Keratinocyte (primary cell): Measurements from ENCODE around the gene STARD4. TPM values are rescaled to one million over a fixed set of nuclear protein-coding genes. Genes with fewer than 3 reads are reported as not detected.

Experiments used
- DNase-seq: peaks from one replicate; pipeline ENCODE4 v3.0.0-alpha.2; 2011; ENCODE audit warnings: low read depth, missing footprints, low spot score
- FAIRE-seq: peaks from 2 replicates; lab custom pipeline; 2011; peaks lifted over from hg19 to GRCh38; lab: Jason Lieb, UNC
- H2AFZ ChIP-seq: 2 replicates; pipeline ENCODE4 v1.6.0; 2012; ENCODE audit warnings: low read length, control low read depth, inconsistent platforms; ENCODE audit not compliant: control insufficient read depth
- H3K27ac ChIP-seq: 2 replicates; pipeline ENCODE4 v1.5.1; 2011; ENCODE audit warnings: low read length; ENCODE audit not compliant: control insufficient read depth, insufficient read depth
- H3K27me3 ChIP-seq: 3 replicates; pipeline ENCODE4 v1.6.0; 2011; ENCODE audit warnings: low read length; ENCODE audit not compliant: control insufficient read depth, insufficient read depth; ENCODE audit errors: extremely low read depth
- H3K36me3 ChIP-seq, 2 experiments: 2 replicates in 1 of 2; 3 replicates in 1 of 2; pipeline ENCODE4 v1.5.1; 2011; ENCODE audit warnings: low read length in 2 of 2, mild to moderate bottlenecking in 1 of 2; ENCODE audit not compliant: control insufficient read depth in 2 of 2, insufficient read depth in 2 of 2; ENCODE audit errors: extremely low read depth in 1 of 2
- H3K4me1 ChIP-seq: 3 replicates; pipeline ENCODE4 v1.5.1; 2011; ENCODE audit warnings: low read length; ENCODE audit not compliant: control insufficient read depth, insufficient read depth; ENCODE audit errors: extremely low read depth
- H3K4me2 ChIP-seq: 3 replicates; pipeline ENCODE4 v1.6.0; 2011; ENCODE audit warnings: low read depth, low read length; ENCODE audit not compliant: control insufficient read depth, insufficient read depth; ENCODE audit errors: extremely low read depth
- H3K4me3 ChIP-seq, 3 experiments: fragments of 200-600 bp in 1 of 3; sonication (generic) in 1 of 3; 2 replicates in 2 of 3; 3 replicates in 1 of 3; pipeline ENCODE4 v1.5.1; 2011 to 2016; ENCODE audit warnings: low read length in 3 of 3, mild to moderate bottlenecking in 3 of 3, control low read depth in 2 of 3, inconsistent platforms in 1 of 3, low read depth in 1 of 3, mixed read lengths in 1 of 3, mixed run types in 1 of 3, moderate library complexity in 1 of 3; ENCODE audit not compliant: control insufficient read depth in 2 of 3, insufficient read depth in 2 of 3; ENCODE audit errors: extremely low read depth in 1 of 3
- H3K79me2 ChIP-seq: 2 replicates; pipeline ENCODE4 v1.6.0; 2012; ENCODE audit warnings: low read length; ENCODE audit not compliant: control insufficient read depth, insufficient read depth
- H3K9ac ChIP-seq: 3 replicates; pipeline ENCODE4 v1.6.0; 2011; ENCODE audit warnings: low read length; ENCODE audit not compliant: control insufficient read depth, insufficient read depth; ENCODE audit errors: extremely low read depth
- H3K9me1 ChIP-seq: 3 replicates; pipeline ENCODE4 v1.6.0; 2011; ENCODE audit warnings: low read length; ENCODE audit not compliant: control insufficient read depth, insufficient read depth; ENCODE audit errors: extremely low read depth
- H3K9me3 ChIP-seq: 2 replicates; pipeline ENCODE4 v1.5.1; 2012; ENCODE audit warnings: low read depth, low read length; ENCODE audit not compliant: control insufficient read depth
- H4K20me1 ChIP-seq: 3 replicates; pipeline ENCODE4 v1.6.0; 2011; ENCODE audit warnings: low read length; ENCODE audit not compliant: control insufficient read depth, insufficient read depth; ENCODE audit errors: extremely low read depth
- EZH2 ChIP-seq: IDR thresholded peaks from one replicate; pipeline ENCODE4 v1.6.1; 2012; ENCODE audit warnings: inconsistent platforms, mild to moderate bottlenecking, low read length, moderate library complexity
- dilution Hi-C: fragments of 300-500 bp; cut with MboI; formaldehyde crosslinking; loops from one replicate; pipeline ENCODE4 v1.7.0; 2020; ENCODE audit warnings: low sequenced_read_pairs; ENCODE audit not compliant: extremely low pct_ligation_motif_present
- polyA plus RNA-seq, 5 experiments: library from polyadenylated mRNA; depleted of rRNA in 3 of 5; stranded (reverse) in 3 of 5; stranded (forward) in 1 of 5; unstranded in 1 of 5; fragments of >200 nt; gene quantifications; 1 replicate in 1 of 5; 2 replicates in 3 of 5; 3 replicates in 1 of 5; pipeline versions ENCODE4 v1.2.1 to v1.2.3, GENCODE V29; 2011 to 2012; ENCODE audit warnings: missing spikeins in 2 of 5, low read depth in 1 of 5, low replicate concordance in 1 of 5
- TF ChIP-seq, protein P1 (sequence below), 3 experiments: IDR thresholded peaks in 1 of 3; conservative IDR thresholded peaks in 1 of 3; optimal IDR thresholded peaks in 1 of 3; 2 replicates in 2 of 3; 3 replicates in 1 of 3; pipeline versions ENCODE3 to v1.5.1; 2011; ENCODE audit warnings: low read length in 3 of 3, mild to moderate bottlenecking in 3 of 3, moderate library complexity in 2 of 3, control low read depth in 1 of 3, inconsistent platforms in 1 of 3; ENCODE audit not compliant: insufficient read depth in 2 of 3; ENCODE audit errors: extremely low read depth in 1 of 3

Gene STARD4
- polyA plus RNA-seq, 1 donor (not counting 4 experiments of a cell fraction or from before 2014, with no cell fraction given): 86.4 TPM

DNA sequence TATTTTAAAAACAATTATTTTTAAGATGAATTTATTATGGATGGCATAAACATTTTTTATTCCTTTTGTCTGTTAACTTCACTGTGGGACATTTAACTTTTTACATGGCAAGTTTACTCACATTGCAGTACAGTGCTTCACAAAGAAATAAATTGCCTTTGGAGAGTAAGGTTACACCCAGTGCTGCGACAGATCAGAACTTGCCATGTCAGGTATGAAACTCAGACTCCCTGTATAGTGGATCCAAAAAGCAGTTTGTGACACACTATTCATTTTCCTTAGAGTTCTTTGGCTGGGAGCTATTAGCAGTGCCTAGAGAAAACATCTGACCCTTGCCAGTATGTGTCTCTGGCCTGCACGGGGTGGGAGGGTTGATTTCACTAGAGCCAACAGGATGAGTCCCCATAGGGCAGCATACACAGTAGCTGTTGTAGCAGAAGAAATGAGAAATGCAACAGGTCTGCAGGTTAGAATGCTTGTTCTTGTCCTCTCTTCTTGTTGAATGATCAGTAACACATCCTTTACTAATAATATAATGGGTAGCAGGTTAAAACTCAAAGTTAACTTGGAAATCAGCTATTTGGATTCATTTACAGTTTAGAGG, 42.9 kb downstream of the STARD4 start:
- dilution Hi-C loops: no loop called here
- H2AFZ ChIP-seq: no peak overlapping the region
- no peaks in the 10 kb centered on the region for H3K9me3 ChIP-seq
- H3K27ac ChIP-seq: no peak overlapping the region
- H3K4me3 ChIP-seq: no peak overlapping the region
- no peaks in the 10 kb centered on the region for H4K20me1 ChIP-seq
- FAIRE-seq: no peak
- H3K27me3 ChIP-seq: no peaks in the 10 kb centered on the region
- TF ChIP-seq, protein P1, sequence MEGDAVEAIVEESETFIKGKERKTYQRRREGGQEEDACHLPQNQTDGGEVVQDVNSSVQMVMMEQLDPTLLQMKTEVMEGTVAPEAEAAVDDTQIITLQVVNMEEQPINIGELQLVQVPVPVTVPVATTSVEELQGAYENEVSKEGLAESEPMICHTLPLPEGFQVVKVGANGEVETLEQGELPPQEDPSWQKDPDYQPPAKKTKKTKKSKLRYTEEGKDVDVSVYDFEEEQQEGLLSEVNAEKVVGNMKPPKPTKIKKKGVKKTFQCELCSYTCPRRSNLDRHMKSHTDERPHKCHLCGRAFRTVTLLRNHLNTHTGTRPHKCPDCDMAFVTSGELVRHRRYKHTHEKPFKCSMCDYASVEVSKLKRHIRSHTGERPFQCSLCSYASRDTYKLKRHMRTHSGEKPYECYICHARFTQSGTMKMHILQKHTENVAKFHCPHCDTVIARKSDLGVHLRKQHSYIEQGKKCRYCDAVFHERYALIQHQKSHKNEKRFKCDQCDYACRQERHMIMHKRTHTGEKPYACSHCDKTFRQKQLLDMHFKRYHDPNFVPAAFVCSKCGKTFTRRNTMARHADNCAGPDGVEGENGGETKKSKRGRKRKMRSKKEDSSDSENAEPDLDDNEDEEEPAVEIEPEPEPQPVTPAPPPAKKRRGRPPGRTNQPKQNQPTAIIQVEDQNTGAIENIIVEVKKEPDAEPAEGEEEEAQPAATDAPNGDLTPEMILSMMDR (optimal IDR thresholded peaks at IDR 0.05 in 1 of 3, IDR thresholded peaks at IDR 0.05 in 1 of 3, conservative IDR thresholded peaks at IDR 0.05 in 1 of 3; ENCODE audit: extremely low read depth in 1 of 3, insufficient read depth in 2 of 3, low read length in 3 of 3): no peak
- peaks cover 6% of the 10 kb centered on the region for H3K4me1 ChIP-seq
- no peak overlapping the region for H3K4me2 ChIP-seq
- H3K36me3 ChIP-seq: no peaks in the 10 kb centered on the region
- DNase-seq: no peak
- no peaks in the 10 kb centered on the region for H3K9me1 ChIP-seq
- H3K79me2 ChIP-seq: no peaks in the 10 kb centered on the region
- H3K9ac ChIP-seq: no peak overlapping the region

DNA sequence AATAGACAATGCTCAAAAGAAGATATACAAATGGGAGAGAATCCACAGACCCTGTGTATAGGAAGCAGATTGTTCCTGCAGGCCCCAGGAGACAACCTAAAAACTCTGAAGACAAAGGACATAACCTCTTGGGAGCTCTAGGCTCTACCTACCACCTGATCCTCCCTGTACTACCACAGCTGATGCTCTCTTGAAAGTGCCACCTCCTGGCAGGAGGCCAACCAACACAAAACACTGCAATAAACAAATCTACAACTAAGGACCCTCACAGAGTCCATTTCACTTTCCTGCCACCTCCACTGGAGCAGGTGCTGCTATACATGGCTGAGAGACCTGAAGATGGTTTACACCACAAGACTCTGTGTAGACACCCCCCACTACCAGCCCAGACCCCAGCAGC, 49.0 kb downstream of the STARD4 start:
- no peaks in the 10 kb centered on the region for H3K27me3 ChIP-seq
- DNase-seq: no peak
- H3K79me2 ChIP-seq: no peaks in the 10 kb centered on the region
- peaks cover 3% of the 10 kb centered on the region for H3K4me1 ChIP-seq
- H3K4me2 ChIP-seq: no peak overlapping the region
- H3K27ac ChIP-seq: no peak overlapping the region
- H3K9me1 ChIP-seq: no peaks in the 10 kb centered on the region
- H2AFZ ChIP-seq: no peak overlapping the region
- FAIRE-seq: no peak
- no peak for TF ChIP-seq EZH2
- TF ChIP-seq, protein P1 (optimal IDR thresholded peaks at IDR 0.05 in 1 of 3, IDR thresholded peaks at IDR 0.05 in 1 of 3, conservative IDR thresholded peaks at IDR 0.05 in 1 of 3; ENCODE audit: extremely low read depth in 1 of 3, insufficient read depth in 2 of 3, low read length in 3 of 3): no peak
- H3K9ac ChIP-seq: no peak overlapping the region
- no peaks in the 10 kb centered on the region for H3K9me3 ChIP-seq
- H4K20me1 ChIP-seq: no peaks in the 10 kb centered on the region
- H3K36me3 ChIP-seq: no peaks in the 10 kb centered on the region
- dilution Hi-C loops: no loop called here
- H3K4me3 ChIP-seq: no peak overlapping the region
